GDM1 (cell line): Measurements from ENCODE around the gene ANXA1.
"Not testable (repeated sequence)": the region's sequence is repeated elsewhere in the genome, so short reads cannot be mapped to it uniquely, and the experiment has no call there.

Source experiments
- DNase-seq: peaks from one replicate; lab custom pipeline; 2025; lab: John Stamatoyannopoulos, UW

ANXA1 gene

GRCh38 chr9:73168298-73168934 is 16.8 kb downstream of the ANXA1 start:
- DNase-seq = no peak

DNA sequence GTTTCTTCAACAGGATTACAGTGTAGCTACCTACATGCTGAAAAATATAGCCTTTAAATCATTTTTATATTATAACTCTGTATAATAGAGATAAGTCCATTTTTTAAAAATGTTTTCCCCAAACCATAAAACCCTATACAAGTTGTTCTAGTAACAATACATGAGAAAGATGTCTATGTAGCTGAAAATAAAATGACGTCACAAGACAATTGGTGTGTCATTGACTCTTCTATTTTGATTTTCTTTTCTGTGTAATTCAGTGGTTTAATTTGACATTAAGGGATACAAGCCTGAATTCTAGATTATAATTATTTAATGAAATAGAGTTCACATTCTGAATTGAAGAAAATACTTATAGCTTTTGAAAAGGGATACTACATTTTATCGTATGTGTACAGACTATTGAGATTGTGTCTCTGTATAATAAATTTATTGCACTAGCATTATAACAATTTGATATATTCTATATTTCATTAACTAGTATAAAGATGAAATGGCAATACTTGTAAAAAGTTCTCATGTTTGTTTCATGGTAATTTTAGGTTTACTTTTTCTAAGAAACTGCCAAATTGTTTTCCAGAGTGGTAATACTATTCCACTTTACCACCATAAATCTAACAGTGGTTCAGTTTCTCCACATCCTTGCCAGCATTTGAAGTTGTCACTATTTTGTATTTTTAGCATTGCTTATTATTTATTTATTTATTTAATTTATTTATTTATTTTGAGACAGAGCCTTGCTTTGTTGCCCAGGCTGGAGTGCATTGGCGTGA is 18.7 kb downstream of the ANXA1 start:
- DNase-seq = no peak

DNA sequence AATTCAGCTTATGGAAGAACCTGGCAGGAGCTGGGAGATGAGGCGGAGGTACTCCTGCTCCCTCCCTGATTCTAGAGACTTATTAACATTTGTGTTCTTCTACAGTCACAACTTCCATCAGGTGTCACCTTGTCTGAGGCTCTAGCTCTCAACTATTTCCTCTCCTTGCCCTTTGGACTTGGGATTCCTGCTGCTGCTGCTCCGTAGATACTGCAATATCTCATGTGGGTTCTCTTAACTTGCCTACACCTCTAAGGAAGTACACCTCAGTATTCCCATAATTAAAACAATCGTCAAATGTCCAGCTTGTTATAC is 21.2 kb downstream of the ANXA1 start:
- no peak for DNase-seq

DNA sequence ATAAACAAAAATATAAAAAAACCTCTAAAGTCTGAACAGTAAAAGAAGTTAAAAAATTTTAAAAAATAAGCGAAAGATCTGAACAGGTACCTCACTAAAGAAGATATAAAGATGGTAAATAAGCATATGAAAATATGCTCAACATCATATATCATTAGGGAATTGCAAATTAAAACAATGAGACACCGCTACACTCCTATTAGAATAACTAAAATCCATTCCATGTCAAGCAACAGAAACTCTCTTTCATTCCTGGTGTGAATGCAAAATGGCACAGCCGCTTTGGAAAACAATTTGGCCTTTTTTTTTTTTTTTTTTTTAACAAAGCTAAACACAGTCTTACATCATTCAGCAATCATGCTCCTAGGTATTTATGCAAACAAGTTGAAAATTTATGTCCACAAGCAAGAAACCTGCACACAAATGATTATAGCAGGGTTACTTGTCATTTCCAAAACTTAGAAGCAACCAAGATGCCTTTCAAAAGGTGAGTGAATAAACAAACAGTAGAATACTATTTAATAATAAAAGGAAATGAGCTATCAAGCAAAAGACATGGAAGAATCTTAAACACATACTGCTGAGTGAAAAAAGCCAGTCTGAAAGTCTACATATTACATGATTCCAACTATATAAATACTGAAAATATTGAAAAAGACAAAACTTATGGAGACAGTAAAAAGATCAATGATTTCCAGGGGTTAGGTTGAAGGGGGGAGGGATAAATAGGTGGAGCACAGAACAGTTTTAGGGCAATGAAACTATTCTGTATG is 22.1 kb downstream of the ANXA1 start:
- no peak for DNase-seq

GRCh38 chr9:73174330-73174980 is 22.8 kb downstream of the ANXA1 start:
- DNase-seq = no peak

GRCh38 chr9:73176450-73176875 is 24.8 kb downstream of the ANXA1 start:
- no peak for DNase-seq

- no peak for DNase-seq
Measured at GRCh38 chr9:73178044-73178443, 26.4 kb downstream of the ANXA1 start.

DNA sequence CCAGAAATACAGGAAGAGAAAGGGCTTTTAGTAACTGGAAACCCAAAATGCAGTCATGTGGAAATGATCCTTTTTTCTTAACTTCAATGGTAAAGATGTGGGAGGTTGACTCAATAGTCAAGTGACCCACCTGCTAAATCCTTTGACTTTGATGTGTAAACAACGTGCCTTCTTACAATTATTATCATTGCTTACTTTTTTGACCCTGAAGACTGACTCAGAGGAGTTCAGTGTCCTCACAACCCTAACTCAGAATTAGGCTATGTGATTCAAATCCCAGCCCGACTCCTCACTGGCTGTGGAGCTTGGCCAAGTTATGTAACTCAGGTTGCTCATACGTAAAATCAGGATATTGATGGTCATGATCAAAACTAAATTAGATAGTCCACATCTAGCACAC is 27.9 kb downstream of the ANXA1 start:
- no peak for DNase-seq

GRCh38 chr9:73180403-73180802 is 28.7 kb downstream of the ANXA1 start:
- DNase-seq = no peak

DNA sequence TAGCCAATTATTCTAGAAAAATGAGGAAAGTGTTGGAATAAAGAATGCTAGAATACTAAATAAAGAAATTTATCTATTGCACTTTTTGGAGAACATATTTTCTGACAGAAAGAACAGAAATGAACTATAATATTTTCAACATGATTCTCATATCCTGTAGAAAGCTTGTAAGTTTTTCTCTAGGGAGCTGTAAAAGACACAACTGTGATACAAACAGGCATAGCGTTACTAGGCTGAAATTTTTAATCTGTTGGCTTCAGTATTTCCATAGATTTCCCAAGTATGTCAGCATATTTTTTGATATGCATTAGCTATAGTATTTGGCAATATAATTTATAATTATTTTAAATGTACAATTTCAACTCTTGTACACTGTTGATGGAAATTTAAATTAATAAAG is 31.3 kb downstream of the ANXA1 start:
- no peak for DNase-seq

DNA sequence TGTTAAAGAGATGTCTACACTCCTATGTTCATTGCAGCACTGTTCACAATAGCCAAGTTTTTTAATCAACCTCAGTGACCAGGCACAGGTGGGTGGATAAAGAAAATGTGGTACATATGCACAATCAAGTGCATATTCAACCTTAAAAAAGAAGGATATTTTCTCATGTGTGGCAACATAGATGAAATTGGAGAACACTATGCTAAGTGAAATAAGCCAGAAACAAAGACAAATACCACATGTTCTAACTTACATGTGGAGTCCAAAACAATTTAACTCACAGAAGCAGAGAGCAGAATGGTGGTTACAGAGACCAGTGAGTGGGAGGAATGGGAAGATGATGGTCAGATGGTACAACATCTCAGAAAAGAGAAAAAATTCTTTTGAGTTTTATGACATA is 31.8 kb downstream of the ANXA1 start:
- no peak for DNase-seq

GRCh38 chr9:73183917-73184861 is 32.5 kb downstream of the ANXA1 start:
- DNase-seq = no peak

DNA sequence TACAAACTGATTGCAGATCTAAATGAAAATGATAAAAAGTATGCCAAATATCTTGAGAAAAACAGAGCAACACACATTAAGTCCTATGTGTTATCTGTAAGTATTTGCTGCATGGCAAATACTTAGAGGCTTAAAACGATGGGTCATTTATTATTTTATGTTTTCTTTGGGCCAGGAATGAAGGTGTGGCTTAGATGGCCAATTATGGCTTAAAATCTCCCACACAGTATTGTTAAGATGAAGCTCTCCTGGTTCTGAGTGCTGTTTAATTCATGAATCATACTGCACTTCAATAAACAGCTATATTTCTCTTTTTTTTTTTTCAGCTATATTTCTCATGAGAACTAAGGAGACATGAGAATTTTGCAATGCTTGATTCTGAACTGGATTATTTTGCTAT is 39.4 kb downstream of the ANXA1 start:
- not testable (repeated sequence) for DNase-seq

GRCh38 chr9:73194284-73194683 is 42.6 kb downstream of the ANXA1 start:
- DNase-seq = no peak

DNA sequence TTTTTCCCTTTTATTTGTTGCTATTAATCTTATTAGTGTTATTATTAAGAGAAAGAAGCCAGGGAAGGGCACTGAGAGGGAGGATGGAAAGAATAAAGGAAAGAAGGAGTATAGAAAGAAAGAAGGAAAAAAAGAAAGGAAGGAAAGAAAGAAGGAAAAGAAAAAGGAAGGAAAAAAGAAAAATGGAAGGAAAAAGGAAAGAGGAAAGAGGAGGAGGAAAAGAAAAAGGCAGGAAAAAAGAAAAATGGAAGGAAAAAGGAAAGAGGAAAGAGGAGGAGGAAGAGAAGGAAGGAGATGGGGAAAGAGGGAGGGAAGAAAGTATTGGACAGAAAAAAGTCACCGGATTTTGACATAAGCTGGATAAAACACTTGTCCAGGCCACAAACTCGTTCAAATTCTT is 47.8 kb downstream of the ANXA1 start:
- no peak for DNase-seq

DNA sequence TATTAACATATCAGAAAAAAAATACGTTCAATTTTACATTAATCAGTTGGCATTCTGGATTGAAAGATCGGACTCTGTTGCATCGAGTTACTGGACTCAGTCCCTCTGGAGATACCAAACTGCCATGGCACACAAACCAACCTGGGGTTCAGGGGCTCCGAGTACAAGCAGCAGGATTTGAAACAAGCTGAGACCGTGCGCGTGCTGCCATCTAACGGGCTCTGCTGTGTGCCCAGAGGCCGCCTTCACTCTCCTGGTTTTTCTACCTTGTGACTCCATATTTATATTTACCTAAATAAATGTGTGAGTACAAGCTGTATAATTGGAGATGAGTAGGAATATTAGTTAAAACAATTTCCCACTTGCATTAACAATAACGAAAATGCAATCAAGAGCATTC is 48.2 kb downstream of the ANXA1 start:
- no peak for DNase-seq

DNA sequence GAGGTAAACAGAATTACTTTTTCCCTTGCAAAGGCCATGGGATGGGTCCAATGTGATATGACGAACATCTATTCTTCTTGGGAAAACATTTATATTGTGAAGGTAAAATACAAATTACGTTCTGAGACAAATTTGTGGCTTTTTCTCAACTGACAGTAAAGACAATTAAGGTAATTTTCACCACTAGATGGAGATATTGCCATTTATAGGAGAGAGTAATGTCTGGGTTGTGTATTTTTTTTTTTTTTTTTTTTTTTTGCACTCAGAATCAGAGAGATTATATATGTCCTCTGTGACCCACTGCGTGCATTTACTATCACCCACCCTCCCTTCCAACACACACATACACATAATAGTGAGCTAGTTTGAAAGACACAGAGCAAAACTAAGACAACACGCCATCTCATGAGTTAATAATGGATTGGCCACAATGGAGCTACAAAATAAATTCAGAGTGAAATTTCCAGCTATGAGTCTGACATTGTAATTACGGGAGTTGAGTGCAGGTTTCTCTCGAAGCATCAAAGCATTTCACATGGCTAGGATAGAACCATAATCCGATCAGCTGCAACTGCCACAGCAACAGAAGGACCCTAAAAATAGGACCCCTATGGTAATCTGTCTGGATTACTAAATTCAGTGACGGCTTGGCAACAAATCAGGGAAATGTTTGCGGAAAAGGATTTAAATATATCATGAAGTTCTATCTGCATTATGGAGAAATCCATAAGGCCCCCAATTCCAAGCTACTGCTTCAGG is 49.2 kb downstream of the ANXA1 start:
- no peak for DNase-seq

DNA sequence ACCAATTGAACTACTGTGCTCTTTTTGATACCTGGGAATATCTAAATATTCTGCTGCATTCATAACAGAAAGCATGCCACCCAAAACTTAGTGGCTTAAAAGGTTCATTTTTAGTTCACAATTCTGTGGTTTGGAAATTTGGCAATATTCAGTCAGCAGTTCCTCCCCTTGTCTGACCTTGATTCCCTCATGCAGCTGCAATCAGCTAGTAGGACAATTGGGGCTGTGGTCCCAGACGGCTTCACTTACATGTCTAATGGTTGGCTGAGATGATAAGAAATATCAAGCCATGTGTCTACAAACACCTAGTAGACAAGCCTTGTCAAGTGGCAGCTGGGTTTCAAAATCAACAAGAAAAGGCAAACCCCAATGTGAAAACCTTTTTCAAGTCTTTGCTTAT is 51.3 kb downstream of the ANXA1 start:
- DNase-seq = no peak

- no peak for DNase-seq
Measured at GRCh38 chr9:73204936-73205335, 53.3 kb downstream of the ANXA1 start.

- no peak for DNase-seq
Measured at GRCh38 chr9:73206851-73207250, 55.2 kb downstream of the ANXA1 start.
